HG02763 (cell line): ENCODE data around the gene RELN.
"Not testable (repeated sequence)": the region's sequence is repeated elsewhere in the genome, so short reads cannot be mapped to it uniquely, and the experiment has no call there.

Source experiments
- ATAC-seq: cut with Tn5 transposase; IDR thresholded peaks from one replicate; pipeline ENCODE4 v1.9.1; 2021; ENCODE audit warnings: mild to moderate bottlenecking, moderate library complexity; ENCODE audit not compliant: unreplicated experiment

RELN gene

DNA sequence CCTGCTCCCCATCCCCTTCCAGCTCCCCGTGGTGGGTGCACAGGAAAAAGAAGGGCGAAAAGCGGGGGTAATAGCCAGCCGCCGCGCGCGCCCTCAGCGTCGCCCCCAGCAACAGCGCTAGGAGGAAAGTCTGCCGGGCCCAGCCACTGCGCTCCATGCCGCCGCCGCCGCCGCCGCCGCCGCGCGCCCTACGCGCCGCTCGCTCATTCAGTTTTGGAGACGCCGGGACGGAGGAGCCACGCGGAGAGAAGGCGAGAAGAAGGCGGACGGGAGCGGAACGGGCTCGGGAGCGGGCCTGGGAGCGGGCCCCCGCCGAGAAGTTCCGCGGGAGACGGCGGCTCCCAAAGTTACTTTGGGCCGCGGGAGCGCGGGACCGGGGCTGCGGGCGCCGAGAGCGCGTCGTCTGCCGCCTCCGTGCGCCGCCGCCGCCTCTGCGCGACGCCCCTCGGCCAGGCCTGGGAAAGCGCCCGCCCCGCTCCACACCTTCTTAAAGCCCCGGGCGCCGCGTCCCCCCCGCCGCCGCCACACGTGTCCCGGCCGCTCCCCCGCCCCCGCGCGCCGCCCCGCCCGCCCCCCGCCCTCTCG lies at the start of gene RELN:
Gene RELN (minus strand): TSS at position 459 of the 585 bp plus-strand sequence. CDS start 302 bp downstream, at position 157.
- ATAC-seq = no peak

- no peak for ATAC-seq
These were observed 48.7 kb upstream of the RELN start for GRCh38 chr7:104038136-104038535.

DNA sequence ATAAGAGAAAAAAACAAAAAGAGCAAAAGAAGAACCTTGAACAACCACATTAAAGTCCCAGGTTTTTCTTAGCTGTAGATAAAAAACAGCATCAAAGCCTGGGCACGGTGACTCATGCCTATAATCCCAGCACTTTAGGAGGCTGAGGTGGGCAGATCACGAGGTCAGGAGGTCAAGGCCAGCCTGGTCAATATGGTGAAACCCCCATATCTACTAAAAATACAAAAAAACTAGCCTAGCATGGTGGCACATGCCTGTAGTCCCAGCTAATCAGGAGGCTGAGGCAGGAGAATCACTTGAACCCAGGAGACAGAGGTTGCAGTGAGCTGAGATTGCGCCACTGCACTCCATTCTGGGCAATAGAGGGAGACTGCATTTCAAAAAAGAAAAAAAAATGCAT lies 47.4 kb upstream of the RELN start:
- not testable (repeated sequence) for ATAC-seq

- ATAC-seq = no peak
These were observed 45.9 kb upstream of the RELN start for GRCh38 chr7:104035351-104035750.

DNA sequence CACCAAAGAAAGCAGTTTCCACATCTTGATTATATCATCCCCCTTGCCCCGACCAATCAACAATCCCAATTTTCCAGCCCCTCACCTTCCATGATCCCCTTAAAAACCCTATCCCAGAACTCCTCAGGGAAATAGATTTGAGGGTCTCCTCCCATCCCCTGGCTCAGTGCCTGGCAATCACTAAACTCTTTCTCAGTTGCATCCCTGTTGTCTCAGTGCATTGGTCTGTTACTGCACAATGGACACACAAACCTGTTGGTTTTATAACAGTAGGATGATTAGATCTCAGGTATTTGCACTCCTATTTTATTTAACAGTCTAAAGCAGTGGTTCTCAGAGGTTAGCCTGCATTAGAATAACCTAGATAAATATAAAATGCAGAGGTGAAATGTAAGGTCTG lies 45.2 kb upstream of the RELN start:
- ATAC-seq = no peak

DNA sequence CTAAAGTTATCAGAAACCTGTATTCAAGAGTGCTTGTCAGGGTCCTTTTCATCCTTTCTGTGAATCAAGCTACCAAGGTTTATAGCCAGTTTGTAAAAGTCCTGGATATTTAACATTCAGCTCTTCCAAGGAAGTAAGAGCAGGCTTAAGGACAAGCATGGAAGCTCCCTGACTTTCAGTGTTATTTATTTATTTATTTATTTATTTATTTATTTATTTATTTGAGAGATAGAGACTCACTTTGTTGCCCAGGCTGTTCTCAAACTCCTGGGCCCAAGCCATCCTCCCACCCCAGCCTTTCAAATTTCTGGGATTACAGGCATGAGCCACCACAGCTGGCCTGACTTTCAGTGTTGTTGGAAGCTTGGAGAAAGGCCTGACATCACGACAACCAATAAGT lies 44.4 kb upstream of the RELN start:
- no peak for ATAC-seq

DNA sequence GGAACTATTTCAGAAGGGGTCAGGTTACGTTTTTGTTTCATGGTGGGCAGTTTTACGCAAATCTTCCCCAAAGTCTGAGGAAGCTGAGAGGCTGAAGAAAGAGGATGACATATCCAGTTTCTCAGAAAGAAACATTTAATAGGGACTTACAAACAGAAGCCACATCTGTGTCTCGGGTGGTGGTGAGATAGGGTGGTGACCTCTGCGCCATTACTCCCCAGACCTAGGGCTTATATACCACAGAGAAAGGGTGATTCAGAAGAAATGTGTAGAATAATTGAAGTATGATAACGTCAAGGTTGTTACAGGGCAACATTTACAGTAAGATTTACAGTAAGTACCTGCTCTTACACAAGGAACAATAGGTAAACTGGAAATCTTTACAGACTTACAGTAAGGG lies 43.0 kb upstream of the RELN start:
- ATAC-seq = no peak

GRCh38 chr7:104029765-104030164 lies 40.3 kb upstream of the RELN start:
- no peak for ATAC-seq

- ATAC-seq = no peak
These were observed 35.2 kb upstream of the RELN start for GRCh38 chr7:104024632-104025031.

DNA sequence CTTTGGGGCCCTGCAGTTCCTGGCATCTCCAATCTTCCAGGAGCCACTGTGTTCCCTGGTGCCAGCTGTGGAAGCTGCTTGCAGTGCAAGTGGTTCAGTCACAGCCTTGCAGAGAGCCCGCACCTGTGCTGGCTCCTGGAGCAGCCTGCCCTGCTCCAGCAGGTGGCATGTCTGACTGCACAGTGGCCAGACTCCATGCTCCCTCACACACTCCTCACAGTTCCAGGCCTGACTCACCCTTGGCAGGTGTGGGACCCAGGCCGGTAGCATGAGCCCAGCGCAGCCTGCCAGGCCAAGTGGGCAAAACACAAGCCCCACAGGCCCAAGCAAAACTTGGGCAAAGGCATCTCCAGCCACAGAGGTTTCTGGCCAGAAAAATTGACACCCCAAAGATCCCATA lies 33.6 kb upstream of the RELN start:
- ATAC-seq = no peak

DNA sequence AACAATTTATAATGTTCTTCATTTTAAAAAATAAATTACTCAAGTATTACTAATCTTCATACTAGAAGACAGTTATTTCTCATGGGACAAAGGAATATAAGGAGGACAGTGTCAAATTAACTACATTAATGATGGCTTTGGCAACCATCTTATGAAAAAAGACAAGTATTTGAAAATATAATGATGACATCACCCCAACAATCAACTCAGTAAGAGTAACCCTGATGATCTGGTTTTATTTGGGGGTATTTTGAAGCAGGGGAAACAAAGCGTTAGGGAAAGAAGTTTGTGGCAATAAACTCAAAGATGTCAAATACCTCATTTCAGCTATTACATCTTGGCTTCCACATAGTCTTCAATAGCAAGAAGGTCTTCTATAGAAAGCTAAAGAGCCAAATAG lies 29.0 kb upstream of the RELN start:
- ATAC-seq = no peak

DNA sequence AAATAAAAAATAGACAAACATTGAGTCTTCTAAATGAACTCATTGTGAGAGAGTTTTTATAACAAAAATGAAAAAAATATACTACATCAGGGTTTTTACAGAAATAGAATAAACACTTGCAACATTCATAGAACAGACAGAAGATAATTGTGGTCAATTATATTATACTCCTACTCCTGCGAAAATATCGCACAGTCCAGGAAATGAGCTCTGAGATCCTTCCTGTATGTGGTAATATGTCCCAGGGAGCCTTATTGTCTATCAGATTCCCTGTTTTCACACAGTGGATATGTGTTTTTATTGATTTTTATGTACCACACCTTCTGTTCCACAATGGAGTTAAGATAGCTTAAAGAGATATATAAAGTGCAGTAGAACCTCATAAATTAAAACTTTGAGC lies 27.5 kb upstream of the RELN start:
- no peak for ATAC-seq

- ATAC-seq = no peak
These were observed 23.4 kb upstream of the RELN start for GRCh38 chr7:104012835-104013234.

DNA sequence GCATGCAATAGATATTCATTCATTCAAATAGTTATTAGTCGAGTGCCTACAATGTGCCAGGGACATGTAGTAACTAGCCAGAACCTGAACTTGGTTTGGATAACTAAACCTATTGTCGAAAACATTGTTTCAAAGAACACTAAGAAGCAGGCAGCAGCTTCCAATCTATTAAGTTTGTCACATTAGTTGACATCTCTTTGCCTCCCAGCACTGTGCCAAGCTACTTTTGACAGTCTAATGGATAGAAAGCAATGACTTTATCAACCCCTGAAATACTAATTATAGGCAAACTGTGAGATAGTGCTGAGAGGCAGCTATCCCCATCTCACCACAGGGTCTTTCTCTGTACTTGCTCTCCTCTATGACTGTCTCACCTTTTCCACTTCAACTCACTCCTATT lies 22.4 kb upstream of the RELN start:
- no peak for ATAC-seq

DNA sequence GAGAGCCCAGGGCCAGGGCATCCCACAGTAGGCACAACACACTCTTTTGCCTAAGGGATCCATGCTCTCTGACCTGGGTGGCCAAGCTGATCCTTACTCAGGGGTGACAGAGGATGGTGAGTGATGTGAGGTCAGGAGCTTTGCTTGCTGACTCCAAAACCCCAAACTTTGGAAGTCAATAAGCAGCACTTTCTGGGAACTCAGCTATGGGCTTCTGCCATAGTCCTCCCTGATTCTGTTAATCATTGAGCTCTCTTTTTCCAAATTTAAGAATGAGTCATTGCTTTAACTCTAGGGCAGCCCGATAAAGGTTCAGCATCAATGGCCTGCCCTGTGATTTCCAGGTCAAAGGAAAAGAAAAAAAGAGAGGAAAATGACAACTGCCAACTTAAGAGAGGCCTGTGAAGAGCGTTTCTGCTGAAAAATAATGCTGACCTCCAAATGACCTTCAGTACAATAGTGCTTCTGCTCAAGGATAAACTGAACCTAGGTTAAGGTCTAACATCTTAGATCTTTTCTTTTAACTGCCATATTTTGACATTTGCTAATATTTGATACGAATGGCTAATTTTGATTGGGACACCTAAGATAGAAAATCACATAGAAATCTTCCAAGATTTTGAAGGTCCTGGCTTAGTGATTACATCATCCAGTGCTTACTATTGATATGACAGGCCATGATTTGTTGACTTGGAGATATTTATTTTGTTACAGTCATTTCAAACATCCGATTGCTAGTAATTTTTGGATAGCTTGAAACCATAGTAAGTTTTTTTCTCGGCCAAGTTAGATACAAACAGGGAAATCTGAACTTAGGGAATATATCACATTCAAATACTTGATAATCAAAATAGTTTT lies 20.8 kb upstream of the RELN start:
- no peak for ATAC-seq

GRCh38 chr7:104008107-104008506 lies 18.6 kb upstream of the RELN start:
- ATAC-seq = no peak

GRCh38 chr7:104007614-104008013 lies 18.2 kb upstream of the RELN start:
- no peak for ATAC-seq

DNA sequence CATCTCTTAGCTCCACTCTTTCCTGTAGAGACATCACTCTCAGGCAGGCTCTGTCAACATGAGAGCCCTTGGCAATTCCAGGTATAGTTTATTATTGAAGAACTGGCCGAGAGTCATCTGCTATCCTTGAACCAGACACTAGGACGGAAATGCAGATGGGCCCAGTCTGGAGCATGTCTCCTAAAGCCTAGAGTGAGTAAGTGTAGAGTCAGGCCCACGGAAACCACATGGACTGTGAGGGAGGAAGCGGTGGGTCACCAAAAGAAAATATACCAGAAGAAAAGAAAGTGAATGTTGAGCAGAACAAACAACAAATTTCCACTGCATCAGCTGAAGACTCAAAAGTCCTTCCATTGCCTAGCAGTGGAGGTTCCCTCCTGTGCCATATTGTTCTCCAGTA lies 15.7 kb upstream of the RELN start:
- ATAC-seq = no peak

DNA sequence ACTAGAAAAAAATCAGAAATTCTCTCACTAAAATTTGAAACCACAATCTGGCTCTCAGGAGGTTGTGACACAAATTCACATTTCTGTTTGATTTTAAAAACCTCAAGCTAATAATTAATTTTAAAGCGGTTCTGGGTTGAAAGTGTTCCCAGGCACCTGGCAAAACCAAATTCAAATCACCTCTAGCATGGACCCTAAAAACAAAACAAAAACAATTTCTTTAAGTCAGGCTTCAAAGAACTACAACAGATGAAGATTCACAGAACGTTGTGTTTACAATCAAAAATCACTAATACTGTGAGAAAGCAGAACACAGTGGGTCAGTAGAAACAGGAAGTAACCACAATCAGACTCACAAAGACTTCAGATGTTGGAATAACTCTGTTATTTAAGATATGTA lies 7.2 kb upstream of the RELN start:
- peak; percentile 52 for ATAC-seq

DNA sequence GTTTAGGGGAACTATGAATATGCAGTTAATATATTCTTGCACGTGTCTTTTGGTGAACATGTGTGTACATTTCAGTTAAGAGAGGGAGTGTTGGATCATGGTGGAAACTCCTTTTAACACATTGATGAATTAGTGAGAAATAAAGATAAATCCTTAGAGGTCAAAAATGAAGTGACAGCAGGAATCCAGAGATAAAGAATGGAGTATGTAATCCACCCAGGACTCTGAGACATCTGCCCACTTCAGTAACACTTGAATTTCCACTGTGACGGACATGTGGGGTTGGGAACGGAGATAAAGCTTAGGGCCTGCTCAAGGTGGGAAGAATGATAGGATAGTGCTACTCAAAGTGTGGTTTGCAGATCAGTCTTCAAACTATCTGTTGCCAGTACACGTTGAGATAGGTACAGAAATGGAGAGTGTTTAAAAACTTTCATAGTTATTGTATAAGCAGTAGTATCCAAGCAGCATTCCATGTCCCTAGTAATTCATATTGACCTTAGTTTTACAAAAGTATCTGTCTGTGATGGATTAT lies 6.6 kb upstream of the RELN start:
- ATAC-seq = no peak

DNA sequence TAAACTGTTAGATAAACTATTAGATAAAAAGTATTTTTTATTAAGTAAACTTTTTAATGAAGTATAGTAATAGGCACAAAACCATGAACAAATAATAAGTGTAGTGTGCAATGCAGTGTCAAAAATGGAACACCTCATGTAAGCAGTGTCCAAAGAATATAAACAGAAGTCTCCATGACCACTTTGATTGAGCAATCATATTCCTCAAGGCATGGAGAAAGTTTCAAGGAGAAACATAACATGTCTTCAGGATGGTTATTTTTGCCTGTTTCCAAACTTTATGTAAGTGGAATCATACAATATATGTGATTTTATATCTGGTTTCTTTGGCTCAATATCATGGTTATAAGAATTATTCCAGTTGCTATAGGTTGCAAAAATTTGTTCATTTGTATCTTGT lies 6.1 kb upstream of the RELN start:
- ATAC-seq = no peak

- ATAC-seq = no peak
These were observed 4.1 kb upstream of the RELN start for GRCh38 chr7:103993551-103993950.
